Measurements from ENCODE around the gene TMEM132D. TPM values are rescaled to one million over a fixed set of nuclear protein-coding genes. Genes with fewer than 3 reads are reported as not detected.

The TMEM132D gene
- total RNA-seq, 2 donors from 2014 or later, result under 0.01 to 0.26 TPM

DNA sequence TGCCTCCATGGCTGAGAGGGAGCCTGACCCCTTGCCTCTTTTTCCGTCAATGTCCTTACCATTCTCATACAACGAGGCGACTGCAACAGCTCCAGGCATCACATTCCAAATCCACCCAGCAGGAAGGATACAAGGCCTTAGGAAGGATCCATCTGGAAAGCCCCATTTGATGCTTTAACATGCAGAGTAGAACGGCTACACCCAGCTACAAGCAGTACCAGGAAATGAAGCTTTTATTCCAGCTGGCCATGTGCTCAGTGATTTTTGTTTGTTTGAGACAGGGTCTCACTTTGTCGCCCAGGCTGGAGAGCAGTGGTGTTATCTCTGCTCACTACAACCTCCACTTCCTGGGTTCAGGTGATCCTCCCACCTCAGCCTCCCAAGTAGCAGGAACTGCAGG is 124.8 kb downstream of the TMEM132D start:
- ATAC-seq (no peak), DNase-seq (no peak)
- intact Hi-C loops (cut with DNase I), result no loop called here
- WGBS, 2 donors, result 80% methylated on average over 5 of the region's 5 CpGs
- no peak overlapping the region for H3K27ac ChIP-seq
- H3K27me3 ChIP-seq, result no peaks in the 10 kb centered on the region
- H3K4me1 ChIP-seq, result no peaks in the 10 kb centered on the region
- H3K36me3 ChIP-seq (replicated peaks in 1 of 2; ENCODE audit: insufficient read depth in 1 of 2, low read depth in 2 of 2), result no peaks in the 10 kb centered on the region
- H3K9me3 ChIP-seq, result no peaks in the 10 kb centered on the region
- TF ChIP-seq, protein P1, sequence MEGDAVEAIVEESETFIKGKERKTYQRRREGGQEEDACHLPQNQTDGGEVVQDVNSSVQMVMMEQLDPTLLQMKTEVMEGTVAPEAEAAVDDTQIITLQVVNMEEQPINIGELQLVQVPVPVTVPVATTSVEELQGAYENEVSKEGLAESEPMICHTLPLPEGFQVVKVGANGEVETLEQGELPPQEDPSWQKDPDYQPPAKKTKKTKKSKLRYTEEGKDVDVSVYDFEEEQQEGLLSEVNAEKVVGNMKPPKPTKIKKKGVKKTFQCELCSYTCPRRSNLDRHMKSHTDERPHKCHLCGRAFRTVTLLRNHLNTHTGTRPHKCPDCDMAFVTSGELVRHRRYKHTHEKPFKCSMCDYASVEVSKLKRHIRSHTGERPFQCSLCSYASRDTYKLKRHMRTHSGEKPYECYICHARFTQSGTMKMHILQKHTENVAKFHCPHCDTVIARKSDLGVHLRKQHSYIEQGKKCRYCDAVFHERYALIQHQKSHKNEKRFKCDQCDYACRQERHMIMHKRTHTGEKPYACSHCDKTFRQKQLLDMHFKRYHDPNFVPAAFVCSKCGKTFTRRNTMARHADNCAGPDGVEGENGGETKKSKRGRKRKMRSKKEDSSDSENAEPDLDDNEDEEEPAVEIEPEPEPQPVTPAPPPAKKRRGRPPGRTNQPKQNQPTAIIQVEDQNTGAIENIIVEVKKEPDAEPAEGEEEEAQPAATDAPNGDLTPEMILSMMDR (IDR thresholded peaks at IDR 0.05), result no peak
- no peak for TF ChIP-seq POLR2A (IDR thresholded peaks at IDR 0.05)
- no peak overlapping the region for H3K4me3 ChIP-seq

DNA sequence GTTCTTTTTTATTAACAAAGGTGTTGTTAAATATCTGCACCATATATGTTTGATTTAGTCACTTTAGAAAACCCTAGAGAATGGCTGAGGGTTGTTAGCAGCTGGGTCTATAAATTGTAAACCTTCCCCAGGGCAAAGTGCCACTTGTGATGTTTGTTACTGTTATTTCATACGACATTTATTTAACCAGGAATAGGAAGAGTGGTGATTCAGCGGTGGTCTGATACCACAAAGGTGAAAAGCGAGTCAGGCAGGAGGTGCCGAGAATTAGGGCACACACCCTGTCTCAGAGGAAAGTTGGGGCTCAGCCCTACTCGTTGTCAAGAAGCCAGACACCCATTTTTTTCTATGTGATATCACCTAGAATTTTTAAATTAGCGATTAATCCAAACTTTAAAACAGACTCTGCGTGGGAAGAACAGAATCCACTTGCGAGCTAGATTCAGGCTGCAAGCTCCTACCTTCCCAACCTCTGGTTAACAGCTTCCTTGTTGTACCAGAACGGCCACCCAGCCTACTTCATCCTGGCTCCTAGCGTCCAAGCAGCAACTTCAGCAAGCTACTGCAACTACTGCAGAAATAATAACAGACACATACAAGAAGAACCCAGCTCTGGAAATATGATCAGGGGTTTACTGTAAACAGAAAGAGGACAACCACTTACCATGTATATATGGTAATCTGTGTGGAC is 126.7 kb downstream of the TMEM132D start:
- TF ChIP-seq POLR2A (IDR thresholded peaks at IDR 0.05), result no peak
- TF ChIP-seq, protein P1 (IDR thresholded peaks at IDR 0.05), result no peak
- ATAC-seq (no peak), DNase-seq (no peak)
- no peaks in the 10 kb centered on the region for H3K36me3 ChIP-seq (replicated peaks in 1 of 2; ENCODE audit: insufficient read depth in 1 of 2, low read depth in 2 of 2)
- H3K4me3 ChIP-seq, result no peak overlapping the region
- H3K9me3 ChIP-seq, result no peaks in the 10 kb centered on the region
- H3K27ac ChIP-seq, result no peak overlapping the region
- intact Hi-C loops (cut with DNase I), result no loop called here
- 55 to 67% methylated on average over 10 of the region's 10 CpGs for WGBS, 2 donors
- no peaks in the 10 kb centered on the region for H3K4me1 ChIP-seq
- no peaks in the 10 kb centered on the region for H3K27me3 ChIP-seq

DNA sequence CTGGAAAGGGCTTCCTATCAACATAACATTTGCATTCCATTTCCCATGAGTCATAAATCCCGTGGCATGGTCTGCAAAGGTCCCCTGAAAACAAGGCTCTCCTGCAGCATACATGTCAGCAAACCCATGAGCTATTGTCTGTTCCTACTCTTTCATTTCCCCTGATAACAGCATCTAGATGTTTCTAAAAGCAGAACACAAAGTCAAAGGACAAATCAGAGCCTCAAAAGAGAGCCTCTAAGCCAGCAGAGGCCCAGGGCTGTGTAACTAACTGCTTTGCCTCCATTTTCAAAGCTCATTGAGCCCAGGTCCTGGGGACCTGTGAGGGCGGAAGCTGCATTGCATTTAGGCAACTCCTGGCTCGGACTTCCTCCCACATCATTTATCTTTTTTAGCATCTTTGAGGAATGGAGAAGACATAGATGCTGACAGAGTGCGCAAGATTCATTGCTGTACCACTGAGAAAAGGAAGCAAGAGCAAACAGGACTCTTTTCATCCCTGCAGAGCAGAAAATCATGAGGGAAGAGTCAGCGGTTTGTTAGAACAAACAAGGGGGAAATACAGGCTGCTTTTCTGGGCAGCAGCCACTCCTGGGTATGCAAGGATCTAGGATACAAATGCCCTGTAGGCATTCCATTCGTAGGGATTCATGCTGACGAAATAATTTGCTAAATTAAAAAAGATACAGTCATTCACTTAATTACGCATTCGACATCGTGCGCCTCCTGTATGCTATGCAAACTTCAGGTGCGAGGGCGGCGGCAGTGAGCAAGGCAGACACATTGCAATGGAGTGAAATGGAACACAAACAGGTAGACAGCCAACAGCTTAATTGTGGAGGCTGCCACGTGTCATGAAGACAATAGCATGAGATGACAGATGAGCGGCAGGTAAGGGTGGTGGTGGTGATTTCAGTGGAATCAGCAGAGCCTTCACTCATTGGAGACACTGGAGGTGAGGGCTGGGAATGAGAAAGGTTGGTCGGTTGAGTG is 131.0 kb downstream of the TMEM132D start:
- H3K4me3 ChIP-seq, result no peak overlapping the region
- H3K9me3 ChIP-seq, result no peaks in the 10 kb centered on the region
- H3K36me3 ChIP-seq (replicated peaks in 1 of 2; ENCODE audit: insufficient read depth in 1 of 2, low read depth in 2 of 2), result no peaks in the 10 kb centered on the region
- H3K4me1 ChIP-seq, result no peaks in the 10 kb centered on the region
- DNase-seq, result no peak
- ATAC-seq, result no peak
- intact Hi-C loops (cut with DNase I), result no loop called here
- TF ChIP-seq POLR2A (IDR thresholded peaks at IDR 0.05), result no peak
- TF ChIP-seq, protein P1 (IDR thresholded peaks at IDR 0.05), result no peak
- H3K27me3 ChIP-seq, result no peaks in the 10 kb centered on the region
- H3K27ac ChIP-seq, result no peak overlapping the region
- WGBS, 2 donors, result 55 to 57% methylated on average over 17 of the region's 17 CpGs

DNA sequence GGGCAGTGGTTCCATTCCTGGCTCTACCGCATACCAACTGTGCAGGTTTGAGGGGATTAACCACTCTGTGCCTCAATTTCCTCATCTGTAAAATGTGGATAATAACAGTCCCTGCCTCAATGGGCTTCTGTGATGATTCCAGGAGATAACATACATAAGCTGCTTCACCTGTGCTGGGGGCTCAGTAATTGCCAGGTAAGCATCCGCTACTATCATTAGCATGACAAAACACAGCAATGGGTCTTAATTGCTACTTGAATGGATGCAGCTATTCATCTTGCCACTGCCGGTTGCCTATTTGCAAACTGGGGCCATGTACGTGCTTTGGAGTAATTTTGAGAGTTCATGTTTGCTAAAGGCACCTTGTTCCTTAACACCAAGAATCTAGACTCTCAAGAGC is 132.6 kb downstream of the TMEM132D start:
- Histone ChIP-seq H3K27me3 (no peaks in the 10 kb centered on the region), H3K27ac (no peak overlapping the region), H3K4me1 (no peaks in the 10 kb centered on the region), H3K9me3 (no peaks in the 10 kb centered on the region), H3K36me3 (replicated peaks in 1 of 2; ENCODE audit: insufficient read depth in 1 of 2, low read depth in 2 of 2) (no peaks in the 10 kb centered on the region), H3K4me3 (no peak overlapping the region)
- ATAC-seq (no peak), DNase-seq (no peak)
- intact Hi-C loops (cut with DNase I), result no loop called here
- 39 to 52% methylated on average over 4 of the region's 4 CpGs for WGBS, 2 donors
- TF ChIP-seq, protein P1 (IDR thresholded peaks at IDR 0.05), result no peak

Data from body of pancreas (tissue), 4 donors.